Measurements from ENCODE around the gene DUSP12. TPM values are rescaled to one million over a fixed set of nuclear protein-coding genes. Genes with fewer than 3 reads are reported as not detected.

DUSP12 gene
- total and polyA plus RNA-seq, 5 donors from 2014 or later, result 15.2 to 69.9 (median 57.8) TPM

GRCh38 chr1:161777261-161777660 is 27.7 kb downstream of the DUSP12 start:
- Histone ChIP-seq H3K4me3 (ENCODE audit: low read depth, low read length) (no peak overlapping the region), H3K36me3 (ENCODE audit: control insufficient read depth, insufficient read depth, low read length) (peaks cover 22% of the 10 kb centered on the region), H3K9me3 (ENCODE audit: control insufficient read depth in 2 of 2, low read length in 2 of 2) (no peaks in the 10 kb centered on the region), H3K4me1 (ENCODE audit: control insufficient read depth, insufficient read depth, low read length, poor library complexity, severe bottlenecking) (peaks cover 19% of the 10 kb centered on the region), H3K27me3 (ENCODE audit: control insufficient read depth, insufficient read depth, low read length) (no peaks in the 10 kb centered on the region), H3K27ac (ENCODE audit: insufficient read depth, low read length, poor library complexity, severe bottlenecking) (no peak overlapping the region)
- H3K36me3 Mint-ChIP-seq, result peaks cover 11% of the 10 kb centered on the region
- H3K4me1 Mint-ChIP-seq, result peaks cover 5 to 17% (median 6%) of the 10 kb centered on the region in 4 donors
- H3K27ac Mint-ChIP-seq, result peak overlapping the region in 1 of 3 donors; percentile 8
- H3K4me3 Mint-ChIP-seq, result no peak overlapping the region
- no peaks in the 10 kb centered on the region for H3K27me3 Mint-ChIP-seq
- no peaks in the 10 kb centered on the region for H3K9me3 Mint-ChIP-seq
- peak in 1 of 3 donors; percentile 9 for DNase-seq
- peak; percentile 25 to 34 for ATAC-seq (ENCODE audit: low read depth in 2 of 2)

- H3K4me1 Mint-ChIP-seq, result peaks cover 5 to 16% (median 6%) of the 10 kb centered on the region in 4 donors
- Histone ChIP-seq H3K27ac (ENCODE audit: insufficient read depth, low read length, poor library complexity, severe bottlenecking) (no peak overlapping the region), H3K36me3 (ENCODE audit: control insufficient read depth, insufficient read depth, low read length) (peaks cover 32% of the 10 kb centered on the region), H3K4me3 (ENCODE audit: low read depth, low read length) (no peak overlapping the region), H3K9me3 (ENCODE audit: control insufficient read depth in 2 of 2, low read length in 2 of 2) (no peaks in the 10 kb centered on the region), H3K4me1 (ENCODE audit: control insufficient read depth, insufficient read depth, low read length, poor library complexity, severe bottlenecking) (peaks cover 12% of the 10 kb centered on the region), H3K27me3 (ENCODE audit: control insufficient read depth, insufficient read depth, low read length) (no peaks in the 10 kb centered on the region)
- no peaks in the 10 kb centered on the region for H3K9me3 Mint-ChIP-seq
- peaks cover 19% of the 10 kb centered on the region for H3K36me3 Mint-ChIP-seq
- peak overlapping the region in 1 of 3 donors; percentile 47 for H3K27ac Mint-ChIP-seq
- DNase-seq (no peak), ATAC-seq (ENCODE audit: low read depth in 2 of 2) (no peak)
- H3K4me3 Mint-ChIP-seq, result no peak overlapping the region
- H3K27me3 Mint-ChIP-seq, result no peaks in the 10 kb centered on the region
These were observed 28.9 kb downstream of the DUSP12 start for GRCh38 chr1:161778522-161778921.

- no peak overlapping the region for H3K4me3 ChIP-seq (ENCODE audit: low read depth, low read length)
These were observed 29.8 kb downstream of the DUSP12 start for GRCh38 chr1:161779393-161779792.

GRCh38 chr1:161781995-161782394 is 32.4 kb downstream of the DUSP12 start:
- H3K36me3 ChIP-seq (ENCODE audit: control insufficient read depth, insufficient read depth, low read length), result peaks cover 58% of the 10 kb centered on the region
- H3K36me3 Mint-ChIP-seq, result peaks cover 38% of the 10 kb centered on the region
- H3K4me1 ChIP-seq (ENCODE audit: control insufficient read depth, insufficient read depth, low read length, poor library complexity, severe bottlenecking), result peaks cover 5% of the 10 kb centered on the region

More at GRCh38 chr1:161779393-161779792, 29.8 kb downstream of the DUSP12 start:
- H3K4me3 Mint-ChIP-seq, result no peak overlapping the region
- no peaks in the 10 kb centered on the region for H3K9me3 Mint-ChIP-seq
- Histone ChIP-seq H3K36me3 (ENCODE audit: control insufficient read depth, insufficient read depth, low read length) (peaks cover 40% of the 10 kb centered on the region), H3K4me1 (ENCODE audit: control insufficient read depth, insufficient read depth, low read length, poor library complexity, severe bottlenecking) (peaks cover 6% of the 10 kb centered on the region), H3K9me3 (ENCODE audit: control insufficient read depth in 2 of 2, low read length in 2 of 2) (no peaks in the 10 kb centered on the region), H3K27me3 (ENCODE audit: control insufficient read depth, insufficient read depth, low read length) (no peaks in the 10 kb centered on the region), H3K27ac (ENCODE audit: insufficient read depth, low read length, poor library complexity, severe bottlenecking) (no peak overlapping the region)
- ATAC-seq (ENCODE audit: low read depth in 2 of 2) (no peak), DNase-seq (no peak)
- H3K27me3 Mint-ChIP-seq, result no peaks in the 10 kb centered on the region
- H3K4me1 Mint-ChIP-seq, result peaks cover 6 to 12% (median 8%) of the 10 kb centered on the region in 4 donors
- H3K36me3 Mint-ChIP-seq, result peaks cover 24% of the 10 kb centered on the region
- no peak overlapping the region for H3K27ac Mint-ChIP-seq

GRCh38 chr1:161782886-161783285 is 33.3 kb downstream of the DUSP12 start:
- Histone ChIP-seq H3K4me3 (ENCODE audit: low read depth, low read length) (no peak overlapping the region), H3K27ac (ENCODE audit: insufficient read depth, low read length, poor library complexity, severe bottlenecking) (no peak overlapping the region), H3K4me1 (ENCODE audit: control insufficient read depth, insufficient read depth, low read length, poor library complexity, severe bottlenecking) (no peaks in the 10 kb centered on the region), H3K36me3 (ENCODE audit: control insufficient read depth, insufficient read depth, low read length) (peaks cover 64% of the 10 kb centered on the region), H3K27me3 (ENCODE audit: control insufficient read depth, insufficient read depth, low read length) (no peaks in the 10 kb centered on the region), H3K9me3 (ENCODE audit: control insufficient read depth in 2 of 2, low read length in 2 of 2) (no peaks in the 10 kb centered on the region)
- no peak for DNase-seq
- peaks cover 6 to 14% (median 9%) of the 10 kb centered on the region in 4 donors for H3K4me1 Mint-ChIP-seq
- H3K27me3 Mint-ChIP-seq, result no peaks in the 10 kb centered on the region
- no peak overlapping the region for H3K4me3 Mint-ChIP-seq
- H3K9me3 Mint-ChIP-seq, result no peaks in the 10 kb centered on the region
- peaks cover 40% of the 10 kb centered on the region for H3K36me3 Mint-ChIP-seq
- peak overlapping the region in 1 of 3 donors; percentile 44 for H3K27ac Mint-ChIP-seq
- ATAC-seq (ENCODE audit: low read depth in 2 of 2), result no peak

More at GRCh38 chr1:161781995-161782394, 32.4 kb downstream of the DUSP12 start:
- H3K27me3 Mint-ChIP-seq, result no peaks in the 10 kb centered on the region
- DNase-seq (no peak), ATAC-seq (ENCODE audit: low read depth in 2 of 2) (no peak)
- Histone ChIP-seq H3K9me3 (ENCODE audit: control insufficient read depth in 2 of 2, low read length in 2 of 2) (no peaks in the 10 kb centered on the region), H3K27ac (ENCODE audit: insufficient read depth, low read length, poor library complexity, severe bottlenecking) (no peak overlapping the region), H3K27me3 (ENCODE audit: control insufficient read depth, insufficient read depth, low read length) (no peaks in the 10 kb centered on the region), H3K4me3 (ENCODE audit: low read depth, low read length) (no peak overlapping the region)
- H3K27ac Mint-ChIP-seq, result peak overlapping the region in 1 of 3 donors; percentile 34
- no peak overlapping the region for H3K4me3 Mint-ChIP-seq
- no peaks in the 10 kb centered on the region for H3K9me3 Mint-ChIP-seq
- H3K4me1 Mint-ChIP-seq, result peaks cover 6 to 15% (median 10%) of the 10 kb centered on the region in 4 donors

- no peak overlapping the region for H3K27ac Mint-ChIP-seq
- Histone ChIP-seq H3K36me3 (ENCODE audit: control insufficient read depth, insufficient read depth, low read length) (peaks cover 65% of the 10 kb centered on the region), H3K27ac (ENCODE audit: insufficient read depth, low read length, poor library complexity, severe bottlenecking) (no peak overlapping the region), H3K9me3 (ENCODE audit: control insufficient read depth in 2 of 2, low read length in 2 of 2) (no peaks in the 10 kb centered on the region), H3K27me3 (ENCODE audit: control insufficient read depth, insufficient read depth, low read length) (no peaks in the 10 kb centered on the region), H3K4me1 (ENCODE audit: control insufficient read depth, insufficient read depth, low read length, poor library complexity, severe bottlenecking) (no peaks in the 10 kb centered on the region), H3K4me3 (ENCODE audit: low read depth, low read length) (no peak overlapping the region)
- no peak overlapping the region for H3K4me3 Mint-ChIP-seq
- DNase-seq, result no peak
- no peaks in the 10 kb centered on the region for H3K27me3 Mint-ChIP-seq
- peaks cover 38% of the 10 kb centered on the region for H3K36me3 Mint-ChIP-seq
- ATAC-seq (ENCODE audit: low read depth in 2 of 2), result no peak
- no peaks in the 10 kb centered on the region for H3K9me3 Mint-ChIP-seq
- peaks cover 0 to 14% (median 7%) of the 10 kb centered on the region in 4 donors for H3K4me1 Mint-ChIP-seq
These were observed 35.4 kb downstream of the DUSP12 start for GRCh38 chr1:161784968-161785367.

- no peaks in the 10 kb centered on the region for H3K27me3 Mint-ChIP-seq
- H3K36me3 ChIP-seq (ENCODE audit: control insufficient read depth, insufficient read depth, low read length), result peaks cover 72% of the 10 kb centered on the region
- H3K27ac Mint-ChIP-seq, result no peak overlapping the region
These were observed 37.8 kb downstream of the DUSP12 start for GRCh38 chr1:161787355-161787754.

GRCh38 chr1:161790587-161791317 is 41.2 kb downstream of the DUSP12 start:
- Mint-ChIP-seq H3K9me3 (no peaks in the 10 kb centered on the region), H3K4me3 (no peak overlapping the region), H3K27ac (no peak overlapping the region), H3K4me1 (peaks cover 4 to 7% (median 4%) of the 10 kb centered on the region in 4 donors), H3K27me3 (no peaks in the 10 kb centered on the region), H3K36me3 (peaks cover 41% of the 10 kb centered on the region)
- no peaks in the 10 kb centered on the region for H3K9me3 ChIP-seq (ENCODE audit: control insufficient read depth in 2 of 2, low read length in 2 of 2)
- no peaks in the 10 kb centered on the region for H3K4me1 ChIP-seq (ENCODE audit: control insufficient read depth, insufficient read depth, low read length, poor library complexity, severe bottlenecking)
- peaks cover 77% of the 10 kb centered on the region for H3K36me3 ChIP-seq (ENCODE audit: control insufficient read depth, insufficient read depth, low read length)
- no peak for DNase-seq
- H3K27me3 ChIP-seq (ENCODE audit: control insufficient read depth, insufficient read depth, low read length), result no peaks in the 10 kb centered on the region
- no peak for ATAC-seq (ENCODE audit: low read depth in 2 of 2)
- H3K27ac ChIP-seq (ENCODE audit: insufficient read depth, low read length, poor library complexity, severe bottlenecking), result no peak overlapping the region
- no peak overlapping the region for H3K4me3 ChIP-seq (ENCODE audit: low read depth, low read length)

More at GRCh38 chr1:161787355-161787754, 37.8 kb downstream of the DUSP12 start:
- no peak overlapping the region for H3K27ac ChIP-seq (ENCODE audit: insufficient read depth, low read length, poor library complexity, severe bottlenecking)
- H3K4me3 Mint-ChIP-seq, result no peak overlapping the region
- H3K4me1 Mint-ChIP-seq, result peaks cover under 1 to 10% (median 6%) of the 10 kb centered on the region in 4 donors
- ATAC-seq (ENCODE audit: low read depth in 2 of 2), result no peak
- H3K9me3 ChIP-seq (ENCODE audit: control insufficient read depth in 2 of 2, low read length in 2 of 2), result no peaks in the 10 kb centered on the region
- no peak for DNase-seq
- no peaks in the 10 kb centered on the region for H3K9me3 Mint-ChIP-seq
- no peak overlapping the region for H3K4me3 ChIP-seq (ENCODE audit: low read depth, low read length)
- no peaks in the 10 kb centered on the region for H3K4me1 ChIP-seq (ENCODE audit: control insufficient read depth, insufficient read depth, low read length, poor library complexity, severe bottlenecking)
- no peaks in the 10 kb centered on the region for H3K27me3 ChIP-seq (ENCODE audit: control insufficient read depth, insufficient read depth, low read length)
- peaks cover 39% of the 10 kb centered on the region for H3K36me3 Mint-ChIP-seq

All from CD4-positive, CD25-positive, alpha-beta regulatory T cell (primary cell).